HepG2 (cell line): ENCODE data around the gene CYSTM1. TPM values are rescaled to one million over a fixed set of nuclear protein-coding genes. Genes with fewer than 3 reads are reported as not detected.

Source experiments
- ATAC-seq: fragments of 200-7000 bp; cut with Tn5 transposase; 3 replicates; pipeline ENCODE4 v1.9.1; 2020; ENCODE audit warnings: mild to moderate bottlenecking, moderate library complexity
- BruUV-seq: library from RNA; stranded (reverse); fragments of 400-500 nt; replicated peaks from 2 replicates; lab custom pipeline; 2021; lab: Mats Ljungman, UMichigan
- CTCF ChIA-PET: fragments of 300-600 bp; formaldehyde crosslinking; extraction: SDS; loops from one replicate; lab custom pipeline; 2021; ENCODE audit warnings: low total read pairs, inconsistent platforms, low intra/inter-chr PET ratio; lab: Yijun Ruan, JAX
- POLR2A ChIA-PET: fragments of 350-600 bp; sonication (Branson Sonifier 250); formaldehyde crosslinking; loops from one replicate; lab custom pipeline; 2020; ENCODE audit warnings: antibody characterized with exemption, inconsistent platforms; lab: Yijun Ruan, JAX
- DNase-seq: peaks from one replicate; pipeline ENCODE4 v3.0.0-alpha.2; 2015; ENCODE audit warnings: low spot score
- FAIRE-seq: peaks from 3 replicates; lab custom pipeline; 2011; peaks lifted over from hg19 to GRCh38; lab: Jason Lieb, UNC
- H2AFZ ChIP-seq: one replicate; pipeline ENCODE4 v1.6.1; 2011; ENCODE audit warnings: low read length, inconsistent platforms
- H3K27ac ChIP-seq: fragments of 300-600 bp; 3 replicates; pipeline ENCODE4 v1.8.0; 2011; ENCODE audit warnings: mixed run types, mild to moderate bottlenecking, mixed read lengths, low read length, inconsistent platforms; ENCODE audit not compliant: insufficient read depth; ENCODE audit errors: extremely low read length
- H3K27me3 ChIP-seq, 2 experiments: fragments of 200-600 bp in 1 of 2; 2 replicates in 1 of 2; 3 replicates in 1 of 2; pipeline versions ENCODE4 v1.6.0 to v1.8.0; 2011; ENCODE audit warnings: low read length in 2 of 2, mild to moderate bottlenecking in 2 of 2, moderate library complexity in 2 of 2, inconsistent platforms in 1 of 2; ENCODE audit not compliant: insufficient read depth in 2 of 2, control insufficient read depth in 1 of 2
- H3K36me3 ChIP-seq, 2 experiments: fragments of 200-600 bp in 1 of 2; replicated peaks in 1 of 2; 2 replicates in 1 of 2; 3 replicates in 1 of 2; pipeline versions ENCODE4 v1.5.1 to v1.8.0; 2011; ENCODE audit warnings: low read length in 2 of 2, inconsistent platforms in 1 of 2; ENCODE audit not compliant: insufficient read depth in 2 of 2, control insufficient read depth in 1 of 2
- H3K4me1 ChIP-seq: 2 replicates; pipeline ENCODE4 v1.5.1; 2012; ENCODE audit warnings: low read length, inconsistent platforms; ENCODE audit not compliant: insufficient read depth
- H3K4me2 ChIP-seq: 2 replicates; pipeline ENCODE4 v1.6.0; 2011; ENCODE audit warnings: low read depth, low read length, inconsistent platforms
- H3K4me3 ChIP-seq, 3 experiments: fragments of 200-600 bp in 1 of 3; sonication (generic), shearing (Covaris generic) in 1 of 3; replicated peaks in 1 of 3; 2 replicates each; pipeline ENCODE4 v1.5.1; 2011 to 2016; ENCODE audit warnings: low read length in 3 of 3, inconsistent platforms in 2 of 3, low read depth in 2 of 3, mild to moderate bottlenecking in 2 of 3, control low read depth in 1 of 3, mixed read lengths in 1 of 3; ENCODE audit not compliant: insufficient read depth in 1 of 3
- H3K79me2 ChIP-seq: one replicate; pipeline ENCODE4 v1.6.1; 2011; ENCODE audit warnings: low read length, inconsistent platforms; ENCODE audit not compliant: insufficient read depth
- H3K9ac ChIP-seq: 2 replicates; pipeline ENCODE4 v1.6.0; 2011; ENCODE audit warnings: mild to moderate bottlenecking, low read depth, low read length, inconsistent platforms; ENCODE audit not compliant: insufficient read depth
- H3K9me3 ChIP-seq: 2 replicates; pipeline ENCODE4 v1.5.1; 2012; ENCODE audit warnings: mild to moderate bottlenecking, low read length
- H4K20me1 ChIP-seq: 2 replicates; pipeline ENCODE4 v1.6.0; 2011; ENCODE audit warnings: inconsistent platforms, mild to moderate bottlenecking, low read length, moderate library complexity; ENCODE audit not compliant: insufficient read depth
- DBP ChIP-seq: sonication (generic); formaldehyde crosslinking; IDR thresholded peaks from 2 replicates; pipeline ENCODE4 v1.4.0; 2020; ENCODE audit warnings: missing genetic modification reagents; ENCODE audit errors: not compliant biosample characterization
- JUNB ChIP-seq: sonication (generic); formaldehyde crosslinking; IDR thresholded peaks from 2 replicates; pipeline ENCODE4 v1.8.0; 2022; ENCODE audit warnings: missing genetic modification reagents, mild to moderate bottlenecking, borderline replicate concordance
- PHB2 ChIP-seq: fragments of 450-650 bp; IDR thresholded peaks from 2 replicates; pipeline ENCODE4 v1.6.1; 2018; ENCODE audit not compliant: partially characterized antibody
- SMYD3 ChIP-seq: sonication (generic); formaldehyde crosslinking; IDR thresholded peaks from 2 replicates; pipeline ENCODE4 v1.8.1; 2023; ENCODE audit warnings: mild to moderate bottlenecking, missing genetic modification reagents
- ZC3H4 ChIP-seq: sonication (generic); formaldehyde crosslinking; IDR thresholded peaks from 2 replicates; pipeline ENCODE4 v1.4.0; 2020; ENCODE audit warnings: missing genetic modification reagents, borderline replicate concordance
- ZNF207 ChIP-seq: fragments of 450-650 bp; IDR thresholded peaks from 2 replicates; pipeline ENCODE4 v1.6.1; 2016; ENCODE audit warnings: antibody characterized with exemption, borderline replicate concordance
- ZNF281 ChIP-seq: sonication (generic); formaldehyde crosslinking; IDR thresholded peaks from 2 replicates; pipeline ENCODE4 v1.4.0; 2020; ENCODE audit warnings: missing genetic modification reagents, borderline replicate concordance
- ZNF333 ChIP-seq: sonication (generic); formaldehyde crosslinking; IDR thresholded peaks from 2 replicates; pipeline ENCODE4 v1.4.0; 2020; ENCODE audit warnings: mild to moderate bottlenecking, missing genetic modification reagents, borderline replicate concordance
- WGBS: methylation state at CpG from one replicate; pipeline ENCODE4 v1.1.6; 2017; ENCODE audit warnings: low lambda C conversion rate; 5-methylcytosine and 5-hydroxymethylcytosine counted together
- in situ Hi-C: cut with HindIII; loops from 2 replicates; pipeline ENCODE4 v1.10.0; 2017; ENCODE audit warnings: low pct_unique_long_range_greater_than_20kb; ENCODE audit not compliant: extremely low pct_ligation_motif_present
- intact Hi-C: fragments of 100-400 bp; cut with micrococcal nuclease; formaldehyde crosslinking; loops from one replicate; pipeline ENCODE4 v1.10.0; 2022; ENCODE audit not compliant: unreplicated experiment
- polyA plus RNA-seq, 8 experiments: library from polyadenylated mRNA; depleted of rRNA in 3 of 8; stranded (reverse) in 7 of 8; unstranded in 1 of 8; fragments of >200 nt; fragmentation: Illumina TruSeq in 4 of 8; extraction: Trizol in 4 of 8; gene quantifications; 2 replicates each; pipeline versions ENCODE4 v1.2.1 to v1.2.3, GENCODE V29; 2011 to 2016; ENCODE audit warnings: low read depth in 4 of 8, missing spikeins in 1 of 8, mixed read lengths in 1 of 8; ENCODE audit not compliant: insufficient read depth in 1 of 8
- total RNA-seq, 5 experiments: library from RNA; depleted of rRNA; stranded (reverse); fragments of >200 nt; fragmentation: Illumina TruSeq; extraction: Trizol; gene quantifications; 2 replicates each; pipeline ENCODE4 v1.2.3, GENCODE V29; 2016; ENCODE audit warnings: low read depth in 1 of 5

CYSTM1 gene
- total and polyA plus RNA-seq, 2 of the 13 experiments (the other 11 are each of a cell fraction or from before 2014, with no cell fraction given) = 40.0 to 73.4 TPM

DNA sequence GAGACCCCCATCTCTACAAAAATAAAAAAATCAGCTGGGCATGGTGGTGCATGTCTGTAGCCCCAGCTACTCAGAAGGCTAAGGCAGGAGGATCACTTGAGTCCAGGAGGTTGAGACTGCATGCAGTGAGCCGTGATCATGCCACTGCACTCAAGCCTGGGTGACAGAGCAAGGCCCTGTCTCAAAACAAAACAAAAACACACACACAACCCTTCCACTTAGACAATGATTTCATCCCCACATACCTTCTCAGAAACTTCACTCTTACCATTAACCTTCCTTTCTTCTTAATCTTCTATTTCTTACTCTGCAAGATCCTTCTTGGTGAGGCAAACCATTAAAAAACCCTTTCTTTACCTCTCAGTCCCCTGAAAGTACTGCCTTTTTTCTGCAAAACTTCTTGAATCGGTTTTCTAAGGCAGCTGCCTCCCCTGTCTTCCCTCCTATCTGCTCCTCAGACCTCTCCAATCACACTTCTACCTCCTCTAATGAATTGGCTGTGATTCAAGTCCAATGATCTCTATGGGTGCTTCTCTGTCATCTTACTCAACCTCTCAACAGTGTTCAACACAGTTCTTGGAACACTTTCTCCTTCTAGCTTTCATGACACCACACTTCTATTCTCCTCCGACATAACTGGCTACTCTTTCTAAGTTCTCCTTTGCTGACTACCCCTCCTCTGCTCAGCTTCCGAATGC, 80.6 kb downstream of the CYSTM1 start:
- peaks cover 23% of the 10 kb centered on the region for H3K4me1 ChIP-seq
- CTCF ChIA-PET = no interaction called here
- in situ Hi-C loops = no loop called here

More for the DNA sequence above, 80.6 kb downstream of the CYSTM1 start:
- no peaks in the 10 kb centered on the region for H3K9me3 ChIP-seq
- H3K4me2 ChIP-seq = no peak overlapping the region
- intact Hi-C loops = no loop called here
- peaks cover 51% of the 10 kb centered on the region for H3K79me2 ChIP-seq
- FAIRE-seq (no peak), DNase-seq (no peak), ATAC-seq (no peak)
- no peak overlapping the region for H3K27ac ChIP-seq
- H3K9ac ChIP-seq = no peak overlapping the region
- no peak overlapping the region for H3K4me3 ChIP-seq
- no TSS peak for BruUV-seq
- POLR2A ChIA-PET = interaction anchor here (0.6 kb wide), 1 partner anchor 11 kb away, joined by 5 read pairs; no protein-coding TSS in a partner anchor
- no peak for TF ChIP-seq JUNB (CRISPR knock-in tag)
- no peak for TF ChIP-seq SMYD3 (CRISPR knock-in tag)
- no peak for TF ChIP-seq ZC3H4 (CRISPR knock-in tag)
- no peak for TF ChIP-seq PHB2
- no peak for TF ChIP-seq ZNF207
- TF ChIP-seq DBP (CRISPR knock-in tag) = no peak
- TF ChIP-seq ZNF281 (CRISPR knock-in tag) = no peak
- no peak for TF ChIP-seq ZNF333 (CRISPR knock-in tag)
- TF ChIP-seq, all 625 proteins: peak for 0
- no peak overlapping the region for H2AFZ ChIP-seq
- H4K20me1 ChIP-seq = peaks cover 8% of the 10 kb centered on the region
- peaks cover 9 to 32% of the 10 kb centered on the region in 2 experiments for H3K36me3 ChIP-seq
- H3K27me3 ChIP-seq = no peaks in the 10 kb centered on the region
- WGBS = 96% methylated on average over 4 of the region's 4 CpGs
